GM13976 (cell line): ENCODE results near the gene ITPA.

ENCODE experiments used
- DNase-seq: peaks from one replicate; pipeline ENCODE4 v3.0.0; 2012; ENCODE audit warnings: low spot score
- in situ Hi-C: fragments of 300-500 bp; cut with MboI; formaldehyde crosslinking; loops from one replicate; pipeline ENCODE4 v1.12.0; 2022; ENCODE audit warnings: low sequenced_read_pairs, mixed read lengths, inconsistent platforms; ENCODE audit not compliant: unreplicated experiment
- TF ChIP-seq, protein P1 (sequence below): IDR thresholded peaks from 2 replicates; pipeline ENCODE4 v1.5.1; 2012; ENCODE audit warnings: borderline replicate concordance, mild to moderate bottlenecking; ENCODE audit not compliant: insufficient read depth; ENCODE audit errors: extremely low read depth, missing control alignments, control extremely low read depth

The ITPA gene

GRCh38 chr20:3255728-3256127, 46.4 kb downstream of the ITPA start:
- TF ChIP-seq, protein P1, sequence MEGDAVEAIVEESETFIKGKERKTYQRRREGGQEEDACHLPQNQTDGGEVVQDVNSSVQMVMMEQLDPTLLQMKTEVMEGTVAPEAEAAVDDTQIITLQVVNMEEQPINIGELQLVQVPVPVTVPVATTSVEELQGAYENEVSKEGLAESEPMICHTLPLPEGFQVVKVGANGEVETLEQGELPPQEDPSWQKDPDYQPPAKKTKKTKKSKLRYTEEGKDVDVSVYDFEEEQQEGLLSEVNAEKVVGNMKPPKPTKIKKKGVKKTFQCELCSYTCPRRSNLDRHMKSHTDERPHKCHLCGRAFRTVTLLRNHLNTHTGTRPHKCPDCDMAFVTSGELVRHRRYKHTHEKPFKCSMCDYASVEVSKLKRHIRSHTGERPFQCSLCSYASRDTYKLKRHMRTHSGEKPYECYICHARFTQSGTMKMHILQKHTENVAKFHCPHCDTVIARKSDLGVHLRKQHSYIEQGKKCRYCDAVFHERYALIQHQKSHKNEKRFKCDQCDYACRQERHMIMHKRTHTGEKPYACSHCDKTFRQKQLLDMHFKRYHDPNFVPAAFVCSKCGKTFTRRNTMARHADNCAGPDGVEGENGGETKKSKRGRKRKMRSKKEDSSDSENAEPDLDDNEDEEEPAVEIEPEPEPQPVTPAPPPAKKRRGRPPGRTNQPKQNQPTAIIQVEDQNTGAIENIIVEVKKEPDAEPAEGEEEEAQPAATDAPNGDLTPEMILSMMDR: no peak
- DNase-seq: no peak
- in situ Hi-C loops: no loop called here

- TF ChIP-seq, protein P1: no peak
- in situ Hi-C loops: no loop called here
- DNase-seq: no peak
Observed at GRCh38 chr20:3258429-3258828, 49.1 kb downstream of the ITPA start.

- TF ChIP-seq, protein P1: no peak
- in situ Hi-C loops: no loop called here
- DNase-seq: no peak
Observed at GRCh38 chr20:3262566-3262965, 53.3 kb downstream of the ITPA start.

GRCh38 chr20:3270051-3270450, 60.8 kb downstream of the ITPA start:
- in situ Hi-C loops: no loop called here
- TF ChIP-seq, protein P1: no peak
- no peak for DNase-seq

DNA sequence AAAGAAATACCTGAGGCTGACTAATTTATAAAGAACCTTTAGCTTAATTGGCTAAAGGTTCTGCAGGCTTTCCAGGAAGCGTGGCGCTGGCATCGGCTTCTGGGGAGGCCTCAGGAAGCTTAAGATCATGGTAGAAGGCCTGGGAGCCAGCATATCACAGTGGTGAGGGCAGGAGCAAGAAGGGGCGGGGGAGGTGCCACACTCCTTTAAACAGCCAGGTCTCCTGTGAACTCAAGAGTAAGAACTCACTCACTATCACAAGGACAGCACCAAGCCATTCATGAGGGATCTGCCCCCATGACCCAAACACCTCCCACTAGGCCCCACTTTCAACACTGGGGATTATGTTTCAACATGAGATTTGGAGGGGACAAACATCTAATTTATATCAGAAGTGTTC, 64.1 kb downstream of the ITPA start:
- TF ChIP-seq, protein P1: no peak
- in situ Hi-C loops: no loop called here

More for the DNA sequence above, 64.1 kb downstream of the ITPA start:
- DNase-seq: no peak
